GM12878 (cell line): ENCODE data around the gene RPL10. TPM values are rescaled to one million over a fixed set of nuclear protein-coding genes. Genes with fewer than 3 reads are reported as not detected.

Experiments used
- BCLAF1 ChIP-seq: fragments of 450-650 bp; IDR thresholded peaks from 2 replicates; pipeline ENCODE4 v1.6.1; 2017; ENCODE audit warnings: antibody characterized with exemption, mild to moderate bottlenecking, moderate library complexity
- BHLHE40 ChIP-seq, 2 experiments: fragments of 450-650 bp in 1 of 2; IDR thresholded peaks; 2 replicates each; pipeline ENCODE4 v1.6.1; 2011 to 2017; ENCODE audit warnings: low read depth in 2 of 2, borderline replicate concordance in 1 of 2, improper control_type of control experiment in 1 of 2, low read length in 1 of 2, mild to moderate bottlenecking in 1 of 2
- IKZF2 ChIP-seq, 2 experiments: fragments of 450-650 bp; IDR thresholded peaks; 2 replicates each; pipeline ENCODE4 v1.6.1; 2017; ENCODE audit warnings: mild to moderate bottlenecking in 2 of 2, moderate library complexity in 2 of 2
- MEF2A ChIP-seq: IDR thresholded peaks from 2 replicates; pipeline ENCODE4 v1.6.1; 2011; ENCODE audit warnings: low read depth, mild to moderate bottlenecking, low read length, moderate library complexity; ENCODE audit not compliant: insufficient read depth
- PAX8 ChIP-seq: fragments of 450-650 bp; IDR thresholded peaks from 2 replicates; pipeline ENCODE4 v1.6.1; 2017; ENCODE audit warnings: mild to moderate bottlenecking, moderate library complexity
- RELB ChIP-seq: fragments of 450-650 bp; IDR thresholded peaks from 2 replicates; pipeline ENCODE4 v1.6.1; 2017; ENCODE audit warnings: low read depth, mild to moderate bottlenecking, moderate library complexity
- SIN3A ChIP-seq: IDR thresholded peaks from 2 replicates; pipeline ENCODE4 v1.6.1; 2012; ENCODE audit warnings: low read depth, low read length, improper control_type of control experiment
- TARDBP ChIP-seq: IDR thresholded peaks from 2 replicates; pipeline ENCODE4 v1.6.1; 2016; ENCODE audit warnings: borderline replicate concordance
- ZBTB11 ChIP-seq: fragments of 450-650 bp; formaldehyde crosslinking; IDR thresholded peaks from 2 replicates; pipeline ENCODE4 v1.5.0; 2022; ENCODE audit warnings: mild to moderate bottlenecking, missing genetic modification characterization
- ZNF207 ChIP-seq: fragments of 450-650 bp; IDR thresholded peaks from 2 replicates; pipeline ENCODE4 v1.6.1; 2014; ENCODE audit warnings: antibody characterized with exemption, mild to moderate bottlenecking, borderline replicate concordance
- ZNF687 ChIP-seq: fragments of 450-650 bp; IDR thresholded peaks from 2 replicates; pipeline ENCODE4 v1.6.1; 2017; ENCODE audit warnings: mild to moderate bottlenecking, moderate library complexity
- polyA plus RNA-seq, 11 experiments: library from polyadenylated mRNA; depleted of rRNA in 4 of 11; unstranded in 6 of 11; stranded (reverse) in 5 of 11; fragments of >200 nt; fragmentation: Nextera tagmentation in 4 of 11; fragmentation: Illumina TruSeq in 1 of 11; extraction: Ambion mirVana in 4 of 11; extraction: Trizol in 1 of 11; gene quantifications; 1 replicate in 1 of 11; 2 replicates in 10 of 11; pipeline versions ENCODE4 v1.2.1 to v1.2.3, GENCODE V29; 2011 to 2016; ENCODE audit warnings: inconsistent platforms in 2 of 11, missing spikeins in 2 of 11, low read depth in 1 of 11
- total RNA-seq, 4 experiments: library from RNA; depleted of rRNA in 3 of 4; stranded (reverse); fragments of >200 nt in 3 of 4; fragmentation: Illumina TruSeq in 1 of 4; extraction: Trizol in 1 of 4; gene quantifications; 2 replicates each; pipeline versions ENCODE4 v1.2.1 to v1.2.3, GENCODE V29; 2013 to 2021

RPL10 gene
- total and polyA plus RNA-seq, 10 of the 15 experiments (the other 5 are each of a cell fraction or from before 2014, with no cell fraction given), result 1,938 to 7,222 (median 4,494) TPM

- TF ChIP-seq BCLAF1 (no peak), TARDBP (peak; percentile 49; the same call in 1 of the 2 replicates), ZNF207 (no peak), RELB (no peak), SIN3A (no peak), PAX8 (no peak), MEF2A (0 out of 2 replicates have a peak, but pooled peaks have one; percentile 15), ZBTB11 (CRISPR knock-in tag) (no peak), IKZF2 (IDR thresholded peaks at IDR 0.05) (peak in 1 of 2 experiments; percentile 46; a peak in 1 of 4 replicates), BHLHE40 (IDR thresholded peaks at IDR 0.05; ENCODE audit: borderline replicate concordance in 1 of 2, low read depth in 2 of 2, low read length in 1 of 2) (peak in 1 of 2 experiments; percentile 18; a peak in 1 of 4 replicates), ZNF687 (no peak)
- TF ChIP-seq, all 136 proteins: peak for 20
These were observed 28.5 kb upstream of the RPL10 start (continued) for GRCh38 chrX:154369449-154370299.
